Activated CD4-positive, CD25-positive, alpha-beta regulatory T cell treated with anti-CD3 and anti-CD28 coated beads, Interleukin-2, amount 50 U/mL, for 16 hours (primary cell): Measurements from ENCODE around the gene GLRX.

Experiments
- DNase-seq: peaks from one replicate; pipeline ENCODE4 v3.0.0-alpha.2; 2020; ENCODE audit warnings: low read depth, low spot score

Gene GLRX

GRCh38 chr5:95780597-95780996 lies 41.9 kb downstream of the GLRX start:
- DNase-seq, result no peak

GRCh38 chr5:95779611-95780010 lies 42.9 kb downstream of the GLRX start:
- DNase-seq, result no peak

GRCh38 chr5:95778713-95779436 lies 43.7 kb downstream of the GLRX start:
- no peak for DNase-seq

- no peak for DNase-seq
Measured at GRCh38 chr5:95777441-95777840, 45.1 kb downstream of the GLRX start.

GRCh38 chr5:95773335-95774059 lies 49.0 kb downstream of the GLRX start:
- no peak for DNase-seq

GRCh38 chr5:95771892-95772291 lies 50.6 kb downstream of the GLRX start:
- DNase-seq, result no peak

GRCh38 chr5:95770830-95771708 lies 51.5 kb downstream of the GLRX start:
- DNase-seq, result no peak

GRCh38 chr5:95768731-95769130 lies 53.8 kb downstream of the GLRX start:
- no peak for DNase-seq

- DNase-seq, result no peak
Measured at GRCh38 chr5:95763941-95764340, 58.6 kb downstream of the GLRX start.
